ENCODE data around the gene CNKSR1.

The CNKSR1 gene

GRCh38 chr1:26161415-26162219 lies 15.7 kb upstream of the CNKSR1 start:
- DNase-seq (ENCODE audit: insufficient read length, low spot score): no peak
- FAIRE-seq: no peak
- no peak for TF ChIP-seq CTCF (IDR thresholded peaks at IDR 0.05; ENCODE audit: insufficient read depth, missing control alignments)

- TF ChIP-seq CTCF (IDR thresholded peaks at IDR 0.05; ENCODE audit: insufficient read depth, missing control alignments): no peak
- FAIRE-seq (no peak), DNase-seq (ENCODE audit: insufficient read length, low spot score) (no peak)
Measured at GRCh38 chr1:26162220-26162709, 15.0 kb upstream of the CNKSR1 start.

GRCh38 chr1:26163684-26164035 lies 13.6 kb upstream of the CNKSR1 start:
- DNase-seq (ENCODE audit: insufficient read length, low spot score) (no peak), FAIRE-seq (no peak)
- TF ChIP-seq CTCF (IDR thresholded peaks at IDR 0.05; ENCODE audit: insufficient read depth, missing control alignments): no peak

- peak; percentile 66 for TF ChIP-seq CTCF (IDR thresholded peaks at IDR 0.05; ENCODE audit: insufficient read depth, missing control alignments)
- no peak for DNase-seq (ENCODE audit: insufficient read length, low spot score)
- FAIRE-seq: no peak
Measured at GRCh38 chr1:26164036-26164860, 13.0 kb upstream of the CNKSR1 start.

- no peak for DNase-seq (ENCODE audit: insufficient read length, low spot score)
- TF ChIP-seq CTCF (IDR thresholded peaks at IDR 0.05; ENCODE audit: insufficient read depth, missing control alignments): no peak
- no peak for FAIRE-seq
Measured at GRCh38 chr1:26164861-26165842, 12.1 kb upstream of the CNKSR1 start.

- DNase-seq (ENCODE audit: insufficient read length, low spot score) (no peak), FAIRE-seq (no peak)
- TF ChIP-seq CTCF (IDR thresholded peaks at IDR 0.05; ENCODE audit: insufficient read depth, missing control alignments): no peak
Measured at GRCh38 chr1:26166719-26167281, 10.5 kb upstream of the CNKSR1 start.
